Pancreas (tissue), 10 donors: ENCODE results near the gene FANCI. TPM values are rescaled to one million over a fixed set of nuclear protein-coding genes. Genes with fewer than 3 reads are reported as not detected.

Experiments used
- ATAC-seq, 4 donors: fragments of 200-7000 bp; cut with Tn5 transposase; one replicate each; pipeline versions ENCODE4 v1.8.0 to v1.9.1; 2020; ENCODE audit warnings: mild to moderate bottlenecking in 4 of 4, moderate library complexity in 4 of 4
- DNase-seq, 6 donors: peaks; one replicate each; pipeline ENCODE4 v3.0.0-alpha.2; 2020
- FAIRE-seq: peaks from 2 replicates; lab custom pipeline; 2012; peaks lifted over from hg19 to GRCh38; lab: Jason Lieb, UNC
- H3K27ac ChIP-seq, 4 donors: fragments of 200-600 bp; sonication (generic); 1 replicate in 3 of 4; 2 replicates in 1 of 4; pipeline versions ENCODE4 v1.5.0 to v1.8.0; 2020
- H3K27me3 ChIP-seq, 4 donors: fragments of 200-600 bp; one replicate each; pipeline ENCODE4 v1.8.0; 2021
- H3K36me3 ChIP-seq, 3 donors: fragments of 200-600 bp; sonication (generic) in 1 of 3; one replicate each; pipeline versions ENCODE4 v1.5.0 to v1.8.0; 2020 to 2021
- H3K4me1 ChIP-seq, 3 donors: fragments of 200-600 bp; one replicate each; pipeline ENCODE4 v1.8.0; 2021
- H3K4me3 ChIP-seq, 4 donors: fragments of 200-600 bp; sonication (generic) in 2 of 4; one replicate each; pipeline versions ENCODE4 v1.5.0 to v1.8.0; 2020 to 2021
- H3K9me3 ChIP-seq, 4 donors: fragments of 200-600 bp; one replicate each; pipeline ENCODE4 v1.8.0; 2021
- WGBS, 2 donors: extraction: QIAGEN DNeasy Blood & Tissue Kit; methylation state at CpG; one replicate each; pipeline ENCODE4 v1.1.7; 2013; 5-methylcytosine and 5-hydroxymethylcytosine counted together
- intact Hi-C, 3 donors: fragments of 100-400 bp; cut with DNase I; formaldehyde crosslinking; loops; one replicate each; pipeline versions ENCODE4 v1.11.1 to v1.14.2; 2022
- polyA plus RNA-seq, 2 donors: library from polyadenylated mRNA; stranded (reverse); fragments of 200-250 nt; gene quantifications; one replicate each; pipeline ENCODE4 v1.2.3, GENCODE V29; 2013
- total RNA-seq, 6 donors: library from RNA; stranded (reverse); fragmentation: NEBNext Ultra II Directional in 4 of 6; extraction: Animal tissue kit (Norgen Biotek cat#: 25700) in 4 of 6; gene quantifications; one replicate each; pipeline versions ENCODE4 v1.2.1 to v1.2.4, GENCODE V29; 2021 to 2023
- TF ChIP-seq, protein P1 (sequence below), 4 donors: fragments of 200-600 bp; sonication (generic) in 3 of 4; IDR thresholded peaks; one replicate each; pipeline versions ENCODE4 v1.5.0 to v1.8.0; 2021; ENCODE audit warnings: antibody characterized with exemption in 4 of 4
- donor health status: healthy with polysubstance abuse.
- donor health status: DM: no; HTN: no; CAD: no; lungs with moderate emphysema.
- donor health status: DM: no; HTN: no; CAD: no.
- donor health status: control.
- donor health status: control.
- donor health status: Bipolar disorder and iron deficiency.
- donor health status: DM: yes; HTN: yes; CAD: no.
- donor health status: DM: no; HTN: no; CAD: no.
- donor health status: DM: no; HTN: no; CAD: no.
- donor health status: DM: yes; HTN: yes; CAD: no.

Gene FANCI
- total and polyA plus RNA-seq, 8 donors, result 1.5 to 4.8 (median 3.3) TPM

DNA sequence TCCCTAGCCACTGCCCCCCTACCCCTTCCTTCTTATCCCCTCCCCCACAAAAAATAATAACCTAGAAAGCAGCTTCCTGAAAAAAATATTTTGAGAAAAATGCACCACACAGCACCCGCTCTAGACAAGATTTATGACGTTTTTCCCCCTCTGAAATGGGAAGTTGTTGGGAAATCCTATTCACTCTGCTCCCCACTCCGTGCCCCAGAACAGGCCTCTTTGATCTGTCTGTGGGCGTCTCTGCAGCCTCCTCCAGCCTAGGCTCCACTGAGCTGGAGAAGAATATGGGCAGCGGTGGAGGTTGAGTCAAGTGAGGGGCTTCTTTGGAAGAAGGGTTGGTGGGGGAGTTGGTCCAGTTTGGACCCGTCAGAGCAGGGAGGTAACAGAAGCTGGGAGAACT lies 119.4 kb downstream of the FANCI start:
- intact Hi-C loops, result loop anchor here in 2 of 3 donors (5.0 kb wide), 2 partner anchors 59 to 64 kb away; no protein-coding TSS in a partner anchor
- ATAC-seq (no peak), FAIRE-seq (no peak), DNase-seq (no peak)
- Histone ChIP-seq H3K27ac (no peak overlapping the region), H3K4me1 (peaks cover 0 to 12% (median 9%) of the 10 kb centered on the region in 3 donors), H3K4me3 (no peak overlapping the region), H3K36me3 (no peaks in the 10 kb centered on the region), H3K27me3 (peaks cover 0 to 84% (median 25%) of the 10 kb centered on the region in 4 donors), H3K9me3 (no peaks in the 10 kb centered on the region)
- 28 to 32% methylated on average over 6 of the region's 6 CpGs for WGBS, 2 donors
- TF ChIP-seq, protein P1, sequence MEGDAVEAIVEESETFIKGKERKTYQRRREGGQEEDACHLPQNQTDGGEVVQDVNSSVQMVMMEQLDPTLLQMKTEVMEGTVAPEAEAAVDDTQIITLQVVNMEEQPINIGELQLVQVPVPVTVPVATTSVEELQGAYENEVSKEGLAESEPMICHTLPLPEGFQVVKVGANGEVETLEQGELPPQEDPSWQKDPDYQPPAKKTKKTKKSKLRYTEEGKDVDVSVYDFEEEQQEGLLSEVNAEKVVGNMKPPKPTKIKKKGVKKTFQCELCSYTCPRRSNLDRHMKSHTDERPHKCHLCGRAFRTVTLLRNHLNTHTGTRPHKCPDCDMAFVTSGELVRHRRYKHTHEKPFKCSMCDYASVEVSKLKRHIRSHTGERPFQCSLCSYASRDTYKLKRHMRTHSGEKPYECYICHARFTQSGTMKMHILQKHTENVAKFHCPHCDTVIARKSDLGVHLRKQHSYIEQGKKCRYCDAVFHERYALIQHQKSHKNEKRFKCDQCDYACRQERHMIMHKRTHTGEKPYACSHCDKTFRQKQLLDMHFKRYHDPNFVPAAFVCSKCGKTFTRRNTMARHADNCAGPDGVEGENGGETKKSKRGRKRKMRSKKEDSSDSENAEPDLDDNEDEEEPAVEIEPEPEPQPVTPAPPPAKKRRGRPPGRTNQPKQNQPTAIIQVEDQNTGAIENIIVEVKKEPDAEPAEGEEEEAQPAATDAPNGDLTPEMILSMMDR (IDR thresholded peaks at IDR 0.05), result no peak

DNA sequence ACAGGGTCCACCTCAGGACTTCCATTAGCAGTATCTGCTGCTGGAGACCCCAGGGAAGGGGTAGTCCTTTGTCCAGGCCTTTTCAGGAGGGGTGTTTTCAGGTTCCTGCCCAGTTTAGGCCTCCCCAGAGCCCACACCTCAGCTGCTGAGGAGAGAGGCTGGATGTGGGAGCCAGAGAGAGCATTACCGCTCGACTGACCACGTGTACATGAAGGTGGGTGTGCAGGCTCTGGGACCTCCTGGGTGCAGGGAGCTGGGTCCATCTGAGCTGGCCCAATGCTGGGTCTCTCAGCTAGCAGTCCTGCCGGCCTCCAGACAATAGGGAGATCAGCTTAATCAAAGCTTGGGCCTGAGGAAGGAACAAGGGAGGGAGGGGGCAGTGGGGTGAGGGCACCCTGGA lies 120.0 kb downstream of the FANCI start:
- H3K4me1 ChIP-seq, result peaks cover 0 to 10% (median 9%) of the 10 kb centered on the region in 3 donors
- intact Hi-C loops, result loop anchor here in 2 of 3 donors (5.0 kb wide), 2 partner anchors 59 to 64 kb away; no protein-coding TSS in a partner anchor
- DNase-seq, result no peak
- H3K9me3 ChIP-seq, result no peaks in the 10 kb centered on the region
- no peak overlapping the region for H3K27ac ChIP-seq
- ATAC-seq, result no peak
- no peak for FAIRE-seq
- WGBS, 2 donors, result 34 to 51% methylated on average over 4 of the region's 4 CpGs
- TF ChIP-seq, protein P1 (IDR thresholded peaks at IDR 0.05), result no peak
- peaks cover 0 to 84% (median 28%) of the 10 kb centered on the region in 4 donors for H3K27me3 ChIP-seq
- H3K4me3 ChIP-seq, result no peak overlapping the region
- no peaks in the 10 kb centered on the region for H3K36me3 ChIP-seq

DNA sequence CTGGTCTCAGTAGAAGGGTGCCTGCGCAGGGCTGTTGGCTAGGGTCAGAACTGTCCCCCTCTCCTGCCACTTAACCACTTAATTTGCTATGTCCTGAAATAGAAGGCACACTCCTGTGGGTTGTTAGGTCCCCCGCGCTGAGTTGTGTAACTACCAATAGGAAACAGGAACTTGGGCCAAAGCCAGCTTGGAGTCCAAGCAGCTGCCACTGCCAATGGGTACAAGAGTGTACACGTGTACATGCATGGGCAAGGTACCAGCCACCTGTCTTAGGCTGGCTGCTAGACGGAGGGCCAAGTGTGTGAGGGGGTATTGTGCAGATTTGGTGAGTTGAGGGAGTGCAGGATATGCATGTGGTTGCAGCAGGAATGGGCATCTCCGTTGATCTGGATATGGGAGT lies 120.6 kb downstream of the FANCI start:
- DNase-seq (peak in 2 of 6 donors; percentile 38 to 39), FAIRE-seq (no peak)
- intact Hi-C loops, result loop anchor here in 2 of 3 donors (5.0 kb wide), 2 partner anchors 58 to 63 kb away; no protein-coding TSS in a partner anchor

DNA sequence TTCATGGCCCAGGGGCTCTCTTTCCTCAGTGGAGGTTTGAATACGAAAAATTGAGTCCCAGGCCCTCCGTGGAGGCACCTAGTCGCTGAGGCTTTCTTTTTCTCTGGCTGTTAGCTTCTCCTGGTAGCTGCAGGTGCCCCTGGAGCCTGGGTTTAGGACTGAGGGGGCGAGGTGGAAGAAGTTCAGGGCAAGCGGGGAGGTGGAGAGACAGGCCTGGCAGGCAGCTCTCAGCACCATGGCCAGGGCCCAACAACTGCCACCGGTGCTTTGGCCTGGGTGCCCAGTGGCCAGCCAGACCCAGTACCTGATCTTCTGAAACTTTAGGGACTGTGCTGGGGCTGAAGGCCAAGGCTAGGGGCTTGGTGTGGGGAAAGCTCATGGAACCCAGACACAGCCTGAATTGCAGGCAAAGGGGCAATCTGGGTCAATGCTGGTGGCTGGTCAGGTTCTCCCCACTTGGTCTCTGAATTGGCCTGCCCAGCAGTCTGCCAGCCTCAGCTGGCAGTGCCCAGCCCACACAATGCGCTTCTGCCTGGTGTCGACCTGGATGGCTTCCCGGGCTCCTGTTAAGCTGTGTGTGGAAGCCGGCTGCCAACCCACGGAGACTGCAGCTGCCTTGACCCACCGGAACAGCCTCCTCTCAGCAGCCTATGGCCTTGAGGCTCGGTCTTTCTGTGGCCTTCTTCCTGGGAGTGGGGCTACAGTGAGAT lies 121.1 kb downstream of the FANCI start:
- 27 to 36% methylated on average over 13 of the region's 13 CpGs for WGBS, 2 donors

More for the DNA sequence above, 120.6 kb downstream of the FANCI start:
- TF ChIP-seq, protein P1 (IDR thresholded peaks at IDR 0.05), result no peak
- 25 to 33% methylated on average over 6 of the region's 6 CpGs for WGBS, 2 donors
- ATAC-seq, result peak in 1 of 4 donors; percentile 24
- Histone ChIP-seq H3K36me3 (no peaks in the 10 kb centered on the region), H3K27ac (no peak overlapping the region), H3K27me3 (peaks cover 0 to 81% (median 28%) of the 10 kb centered on the region in 4 donors), H3K4me1 (peaks cover 0 to 7% (median 4%) of the 10 kb centered on the region in 3 donors), H3K4me3 (no peak overlapping the region), H3K9me3 (no peaks in the 10 kb centered on the region)

More for the DNA sequence above, 121.1 kb downstream of the FANCI start:
- Histone ChIP-seq H3K4me3 (no peak overlapping the region), H3K9me3 (no peaks in the 10 kb centered on the region), H3K27ac (no peak overlapping the region), H3K27me3 (peaks cover 0 to 78% (median 26%) of the 10 kb centered on the region in 4 donors), H3K4me1 (peaks cover 0 to 7% (median 4%) of the 10 kb centered on the region in 3 donors), H3K36me3 (no peaks in the 10 kb centered on the region)
- ATAC-seq, result no peak
- peak in 1 of 6 donors; percentile 51 for DNase-seq
- FAIRE-seq, result no peak
- intact Hi-C loops, result loop anchor here in 2 of 3 donors (5.0 kb wide), 2 partner anchors 57 to 62 kb away; no protein-coding TSS in a partner anchor
- TF ChIP-seq, protein P1 (IDR thresholded peaks at IDR 0.05), result no peak
